Parathyroid adenoma (tissue), 2 donors: ENCODE data around the gene LDHAL6B.

Experiments used
- H2AFZ ChIP-seq: fragments of 300-600 bp; sonication (generic); one replicate; pipeline ENCODE4 v1.7.0; 2017; ENCODE audit warnings: antibody characterized with exemption, mild to moderate bottlenecking
- H3K27ac ChIP-seq: fragments of 300-600 bp; sonication (generic); one replicate; pipeline ENCODE4 v1.7.0; 2017
- H3K27me3 ChIP-seq: fragments of 300-600 bp; sonication (generic); one replicate; pipeline ENCODE4 v1.7.0; 2017; ENCODE audit warnings: low read length; ENCODE audit not compliant: control insufficient read depth, insufficient read depth
- H3K36me3 ChIP-seq: fragments of 300-600 bp; sonication (generic); one replicate; pipeline ENCODE4 v1.7.0; 2017; ENCODE audit warnings: low read length; ENCODE audit not compliant: control insufficient read depth, insufficient read depth
- H3K4me1 ChIP-seq: fragments of 300-600 bp; sonication (generic); one replicate; pipeline ENCODE4 v1.7.0; 2017; ENCODE audit warnings: control low read depth
- H3K4me2 ChIP-seq: fragments of 300-600 bp; sonication (generic); one replicate; pipeline ENCODE4 v1.7.0; 2017; ENCODE audit warnings: low read length
- H3K4me3 ChIP-seq: fragments of 300-600 bp; sonication (generic); one replicate; pipeline ENCODE4 v1.7.0; 2017; ENCODE audit warnings: low read depth, low read length
- H3K79me2 ChIP-seq: fragments of 300-600 bp; sonication (generic); one replicate; pipeline ENCODE4 v1.7.0; 2017; ENCODE audit warnings: control low read depth
- H3K9ac ChIP-seq: fragments of 300-600 bp; sonication (generic); one replicate; pipeline ENCODE4 v1.7.0; 2017; ENCODE audit warnings: mild to moderate bottlenecking
- H3K9me3 ChIP-seq: fragments of 300-600 bp; sonication (generic); one replicate; pipeline ENCODE4 v1.7.0; 2017; ENCODE audit warnings: low read length; ENCODE audit not compliant: control insufficient read depth
- TF ChIP-seq, protein P1 (sequence below): fragments of 300-600 bp; sonication (generic); IDR thresholded peaks from one replicate; pipeline ENCODE4 v1.7.0; 2017; ENCODE audit warnings: antibody characterized with exemption, mild to moderate bottlenecking
- donor health status: primary hyperparathyroidism.

Gene LDHAL6B

DNA sequence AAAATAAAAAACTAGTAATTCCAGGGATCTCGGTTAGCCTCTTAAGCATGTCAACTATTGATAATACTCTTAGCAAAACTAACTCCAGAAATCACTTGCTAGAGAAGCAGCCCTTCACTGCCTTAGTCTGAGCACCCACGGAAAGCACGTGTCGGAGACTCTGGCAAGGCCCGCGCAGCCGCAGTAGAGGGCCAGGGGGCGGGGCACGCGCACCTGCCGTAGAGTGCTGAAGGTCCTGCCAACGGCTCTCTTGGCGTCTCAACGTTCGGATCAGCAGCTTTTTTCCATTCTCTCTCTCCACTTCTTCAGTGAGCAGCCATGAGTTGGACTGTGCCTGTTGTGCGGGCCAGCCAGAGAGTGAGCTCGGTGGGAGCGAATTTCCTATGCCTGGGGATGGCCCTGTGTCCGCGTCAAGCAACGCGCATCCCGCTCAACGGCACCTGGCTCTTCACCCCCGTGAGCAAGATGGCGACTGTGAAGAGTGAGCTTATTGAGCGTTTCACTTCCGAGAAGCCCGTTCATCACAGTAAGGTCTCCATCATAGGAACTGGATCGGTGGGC is at the start of gene LDHAL6B:
Gene LDHAL6B (plus strand): TSS at position 221 of the 561 bp plus-strand sequence. CDS start 98 bp downstream, at position 319.
- Histone ChIP-seq H3K36me3 (no peaks in the 10 kb centered on the region), H3K27me3 (no peaks in the 10 kb centered on the region), H3K4me1 (no peaks in the 10 kb centered on the region), H3K9me3 (no peaks in the 10 kb centered on the region), H3K9ac (no peak within 1 kb of the TSS), H3K79me2 (no peaks in the 10 kb centered on the region), H2AFZ (no peak within 1 kb of the TSS), H3K27ac (no peak within 1 kb of the TSS), H3K4me3 (no peak within 1 kb of the TSS), H3K4me2 (no peak within 1 kb of the TSS)
- TF ChIP-seq, protein P1, sequence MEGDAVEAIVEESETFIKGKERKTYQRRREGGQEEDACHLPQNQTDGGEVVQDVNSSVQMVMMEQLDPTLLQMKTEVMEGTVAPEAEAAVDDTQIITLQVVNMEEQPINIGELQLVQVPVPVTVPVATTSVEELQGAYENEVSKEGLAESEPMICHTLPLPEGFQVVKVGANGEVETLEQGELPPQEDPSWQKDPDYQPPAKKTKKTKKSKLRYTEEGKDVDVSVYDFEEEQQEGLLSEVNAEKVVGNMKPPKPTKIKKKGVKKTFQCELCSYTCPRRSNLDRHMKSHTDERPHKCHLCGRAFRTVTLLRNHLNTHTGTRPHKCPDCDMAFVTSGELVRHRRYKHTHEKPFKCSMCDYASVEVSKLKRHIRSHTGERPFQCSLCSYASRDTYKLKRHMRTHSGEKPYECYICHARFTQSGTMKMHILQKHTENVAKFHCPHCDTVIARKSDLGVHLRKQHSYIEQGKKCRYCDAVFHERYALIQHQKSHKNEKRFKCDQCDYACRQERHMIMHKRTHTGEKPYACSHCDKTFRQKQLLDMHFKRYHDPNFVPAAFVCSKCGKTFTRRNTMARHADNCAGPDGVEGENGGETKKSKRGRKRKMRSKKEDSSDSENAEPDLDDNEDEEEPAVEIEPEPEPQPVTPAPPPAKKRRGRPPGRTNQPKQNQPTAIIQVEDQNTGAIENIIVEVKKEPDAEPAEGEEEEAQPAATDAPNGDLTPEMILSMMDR, result no peak

DNA sequence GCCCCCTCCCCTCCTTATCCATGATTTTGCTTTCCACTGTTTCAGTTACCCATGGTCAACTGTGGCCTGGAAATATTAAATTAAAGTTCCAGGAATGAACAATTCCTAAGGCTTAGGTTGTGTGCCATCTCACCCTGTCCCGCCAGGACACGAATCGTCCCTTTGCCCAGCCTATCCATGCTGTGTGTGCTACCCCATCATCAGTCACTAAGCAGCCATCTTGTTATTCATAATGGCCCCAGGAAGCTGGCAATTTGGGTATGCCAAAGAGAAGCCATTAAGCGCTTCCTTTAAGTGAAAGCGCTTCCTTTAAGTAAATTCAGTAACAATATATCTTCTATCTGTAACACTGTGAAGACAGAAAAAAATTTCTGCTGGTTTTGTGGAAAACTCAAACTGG is 49.2 kb upstream of the LDHAL6B start:
- Histone ChIP-seq H3K9me3 (no peaks in the 10 kb centered on the region), H3K27ac (no peak overlapping the region), H3K27me3 (no peaks in the 10 kb centered on the region), H3K4me3 (no peak overlapping the region), H3K36me3 (no peaks in the 10 kb centered on the region), H3K4me2 (no peak overlapping the region), H3K4me1 (no peaks in the 10 kb centered on the region), H2AFZ (no peak overlapping the region), H3K9ac (no peak overlapping the region), H3K79me2 (no peaks in the 10 kb centered on the region)
- TF ChIP-seq, protein P1, result no peak

DNA sequence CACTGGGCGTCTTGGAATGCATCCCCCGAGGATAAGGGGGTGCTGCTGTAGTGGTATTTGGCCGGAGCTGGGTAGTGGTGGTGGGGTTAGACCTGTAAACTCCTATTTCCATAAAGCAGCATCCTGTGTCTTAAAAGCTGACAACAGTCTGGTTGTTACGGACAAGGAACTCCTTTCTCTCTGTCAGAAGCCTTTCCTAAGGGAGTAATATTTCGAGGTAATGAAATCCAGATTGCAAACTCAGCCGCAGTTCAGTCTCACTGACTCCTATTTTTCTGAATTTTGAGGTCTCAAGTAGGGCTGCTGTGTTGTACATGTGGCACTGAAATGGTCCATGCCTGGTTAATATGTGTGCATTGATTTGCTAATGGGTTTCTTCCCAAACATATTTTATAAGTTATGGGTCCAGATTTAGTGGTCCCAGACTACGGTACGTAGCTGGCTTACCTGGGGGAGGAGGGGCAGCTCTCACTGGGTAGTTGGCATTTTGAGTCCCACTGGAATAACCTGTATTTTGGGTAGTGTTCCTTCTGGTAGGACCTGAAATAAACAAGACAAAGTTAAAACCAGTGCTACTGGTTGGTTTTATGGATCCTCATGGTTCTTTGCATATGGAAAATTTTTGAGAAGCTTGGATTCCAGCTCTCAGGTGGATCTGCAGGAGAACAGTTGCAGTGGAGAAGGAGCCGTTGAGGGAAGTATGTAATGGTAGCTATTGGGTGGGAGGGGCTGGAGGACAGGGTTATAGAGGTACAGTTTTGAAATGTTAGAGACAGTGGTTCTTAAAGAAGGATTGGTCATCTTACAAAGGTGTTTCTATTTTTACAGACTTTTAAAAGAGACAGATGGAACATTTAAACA is 48.6 kb upstream of the LDHAL6B start:
- TF ChIP-seq, protein P1, result no peak
- H3K79me2 ChIP-seq, result no peaks in the 10 kb centered on the region
- no peaks in the 10 kb centered on the region for H3K36me3 ChIP-seq
- no peak overlapping the region for H2AFZ ChIP-seq
- H3K4me1 ChIP-seq, result no peaks in the 10 kb centered on the region
- H3K9ac ChIP-seq, result no peak overlapping the region
- H3K4me2 ChIP-seq, result no peak overlapping the region
- H3K27ac ChIP-seq, result no peak overlapping the region
- H3K4me3 ChIP-seq, result no peak overlapping the region
- H3K27me3 ChIP-seq, result no peaks in the 10 kb centered on the region
- no peaks in the 10 kb centered on the region for H3K9me3 ChIP-seq

DNA sequence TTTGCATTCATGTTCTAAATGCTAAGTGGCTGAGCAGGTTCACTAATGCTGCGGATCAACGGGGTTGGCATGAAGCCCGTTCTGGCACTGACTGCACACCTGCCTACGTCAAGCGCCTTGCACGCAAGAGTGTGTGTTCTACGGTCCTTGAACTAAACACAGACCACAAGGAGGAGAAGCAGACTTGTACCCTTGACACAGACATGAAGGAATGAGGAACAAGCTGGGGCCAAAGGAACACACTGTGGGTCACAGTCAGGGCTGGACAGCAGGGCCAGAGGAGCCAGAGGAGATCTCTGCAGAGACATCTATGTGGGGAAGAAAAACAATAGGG is 48.0 kb upstream of the LDHAL6B start:
- no peaks in the 10 kb centered on the region for H3K4me1 ChIP-seq
- H3K4me2 ChIP-seq, result no peak overlapping the region
- H3K9ac ChIP-seq, result no peak overlapping the region
- no peaks in the 10 kb centered on the region for H3K9me3 ChIP-seq
- no peaks in the 10 kb centered on the region for H3K79me2 ChIP-seq
- H3K27me3 ChIP-seq, result no peaks in the 10 kb centered on the region
- no peak overlapping the region for H3K27ac ChIP-seq
- no peaks in the 10 kb centered on the region for H3K36me3 ChIP-seq
- H2AFZ ChIP-seq, result no peak overlapping the region
- no peak overlapping the region for H3K4me3 ChIP-seq
- TF ChIP-seq, protein P1, result no peak
